NCI-H187 treated with DMSO at 0.1 percent for 48 hours (cell line): Measurements from ENCODE around the gene ZFP62.
"Not testable (repeated sequence)": the region's sequence is repeated elsewhere in the genome, so short reads cannot be mapped to it uniquely, and the experiment has no call there.

Experiments
- DNase-seq: peaks from one replicate; lab custom pipeline; 2025; lab: John Stamatoyannopoulos, UW

The ZFP62 gene

DNA sequence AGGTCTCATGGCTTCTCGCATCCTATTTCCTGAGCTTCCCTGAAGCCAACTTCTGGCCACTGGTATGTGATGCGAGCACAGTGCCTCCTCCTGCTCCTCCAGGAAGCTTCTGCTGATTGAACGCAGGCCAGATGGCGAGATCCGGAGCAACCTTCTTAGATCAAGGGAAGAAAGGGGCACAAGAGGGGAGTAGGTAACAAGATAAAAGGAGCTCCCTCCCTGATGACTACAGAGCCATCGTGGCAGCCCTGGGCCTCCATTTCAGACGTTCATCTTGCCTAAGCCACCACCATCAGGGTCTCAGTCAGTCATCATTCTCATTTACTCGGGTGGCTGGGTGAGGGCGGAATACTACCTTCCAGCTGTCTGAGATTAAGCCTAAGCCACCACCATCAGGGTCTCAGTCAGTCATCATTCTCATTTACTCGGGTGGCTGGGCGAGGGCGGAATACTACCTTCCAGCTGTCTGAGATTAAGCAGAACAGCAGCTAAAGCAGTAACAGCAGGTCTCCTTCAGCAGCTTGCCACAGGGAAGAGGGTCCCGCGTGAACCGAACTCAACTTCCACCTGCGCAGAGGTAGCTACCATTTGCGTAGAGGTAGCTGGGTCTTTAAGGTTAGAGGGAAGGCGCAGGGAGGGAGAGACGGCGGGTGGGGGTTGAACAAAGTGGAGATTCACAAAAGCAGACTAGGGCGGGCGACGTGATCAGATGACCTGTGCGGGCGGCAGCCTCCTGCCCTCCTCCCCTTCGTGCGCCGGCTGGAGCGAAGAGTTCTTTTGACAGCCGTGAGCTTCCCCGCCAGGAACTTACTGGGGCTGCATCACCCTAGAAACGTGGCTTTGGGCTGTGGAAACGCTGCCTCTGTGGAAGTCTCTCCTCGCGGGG, 30.6 kb downstream of the ZFP62 start:
- no peak for DNase-seq

DNA sequence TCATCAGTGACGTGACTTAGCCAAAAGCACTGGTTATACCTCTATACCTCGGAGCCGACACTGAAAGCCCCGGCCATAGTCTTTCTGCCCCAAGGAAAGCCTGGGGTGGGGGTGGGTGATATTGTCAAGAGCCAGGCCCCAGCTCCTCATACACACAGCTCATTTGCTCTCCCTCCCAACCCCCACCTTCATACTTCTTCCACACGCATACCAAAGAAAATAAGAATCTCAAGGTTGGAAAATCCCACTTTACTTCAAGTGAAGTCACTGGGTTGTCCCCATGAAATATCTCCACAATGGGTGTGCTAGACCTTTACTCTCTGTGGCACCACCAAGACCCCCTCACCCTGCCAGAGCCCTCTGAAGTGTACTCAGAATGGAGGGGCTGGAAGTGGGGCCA, 31.4 kb downstream of the ZFP62 start:
- DNase-seq: no peak

DNA sequence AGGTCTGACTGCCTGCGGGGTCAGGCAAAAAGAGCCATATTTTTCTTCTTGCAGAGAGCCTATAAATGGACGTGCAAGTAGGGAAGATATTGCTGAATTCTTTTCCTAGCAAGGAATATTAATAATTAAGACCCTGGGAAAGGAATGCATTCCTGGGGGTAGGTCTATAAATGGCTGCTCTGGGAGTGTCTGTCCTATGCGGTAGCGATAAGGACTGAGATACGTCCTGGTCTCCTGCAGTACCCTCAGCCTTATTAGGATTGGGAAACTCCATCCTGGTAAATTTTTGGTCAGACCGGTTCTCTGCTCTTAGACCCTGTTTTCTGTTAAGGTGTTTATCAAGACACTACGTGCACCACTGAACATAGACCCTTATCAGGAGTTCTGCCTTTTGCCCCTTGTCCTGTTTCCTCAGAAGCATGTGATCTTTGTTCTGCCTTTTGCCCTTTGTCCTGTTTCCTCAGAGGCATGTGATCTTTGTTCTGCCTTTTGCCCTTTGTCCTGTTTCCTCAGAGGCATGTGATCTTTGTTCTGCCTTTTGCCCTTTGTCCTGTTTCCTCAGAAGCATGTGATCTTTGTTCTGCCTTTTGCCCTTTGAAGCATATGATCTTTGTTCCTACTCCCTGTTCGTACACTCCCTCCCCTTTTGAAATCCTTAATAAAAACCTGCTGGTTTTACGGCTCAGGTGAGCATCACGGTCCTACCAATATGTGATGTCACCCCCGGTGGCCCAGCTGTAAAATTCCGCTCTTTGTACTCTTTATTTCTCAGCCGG, 32.1 kb downstream of the ZFP62 start:
- not testable (repeated sequence) for DNase-seq

DNA sequence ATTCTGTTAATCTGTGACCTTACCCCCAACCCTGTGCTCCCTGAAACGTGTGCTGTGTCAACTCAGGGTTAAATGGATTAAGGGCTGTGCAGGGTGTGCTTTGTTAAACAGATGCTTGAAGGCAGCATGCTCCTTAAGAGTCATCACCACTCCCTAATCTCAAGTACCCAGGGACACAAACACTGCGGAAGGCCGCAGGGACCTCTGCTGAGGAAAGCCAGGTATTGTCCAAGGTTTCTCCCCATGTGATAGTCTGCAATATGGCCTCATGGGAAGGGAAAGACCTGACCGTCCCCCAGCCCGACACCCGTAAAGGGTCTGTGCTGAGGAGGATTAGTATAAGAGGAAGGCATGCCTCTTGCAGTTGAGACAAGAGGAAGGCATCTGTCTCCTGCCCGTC, 33.7 kb downstream of the ZFP62 start:
- DNase-seq: not testable (repeated sequence)

DNA sequence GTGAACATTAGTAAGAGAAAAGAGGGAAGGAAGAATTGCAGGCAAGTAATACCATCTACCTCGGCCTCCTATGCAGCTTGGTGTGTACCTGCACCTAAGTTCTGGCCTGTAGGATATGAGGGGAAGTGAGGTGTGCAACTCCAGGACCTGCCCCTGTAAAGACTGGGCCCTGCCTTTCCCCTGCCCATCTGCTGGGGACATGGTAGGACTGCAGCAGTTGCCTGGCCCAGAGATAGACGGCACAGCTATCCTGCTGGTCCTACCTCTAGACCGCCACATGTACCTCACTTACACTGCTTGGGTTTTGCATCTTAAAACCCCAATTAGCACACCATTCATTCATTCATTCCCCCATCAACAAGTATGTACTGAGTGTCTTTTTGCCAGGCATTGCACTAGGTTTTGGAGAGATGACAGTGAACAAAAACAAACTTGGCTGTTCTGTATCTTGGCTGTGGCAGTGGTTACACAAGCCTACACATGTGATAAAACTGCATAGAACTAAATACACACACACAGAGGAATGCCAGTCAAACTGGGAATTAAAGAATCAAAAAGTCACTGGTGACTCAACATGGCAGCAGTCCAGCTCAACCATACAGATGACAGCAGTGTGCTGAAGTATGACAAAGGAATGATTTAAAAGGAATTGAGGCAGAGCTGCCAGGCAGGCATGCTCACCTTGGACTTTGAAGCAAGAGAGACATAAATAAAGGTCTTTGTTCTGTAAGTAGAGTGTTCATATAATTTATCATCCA, 35.1 kb downstream of the ZFP62 start:
- DNase-seq: no peak

DNA sequence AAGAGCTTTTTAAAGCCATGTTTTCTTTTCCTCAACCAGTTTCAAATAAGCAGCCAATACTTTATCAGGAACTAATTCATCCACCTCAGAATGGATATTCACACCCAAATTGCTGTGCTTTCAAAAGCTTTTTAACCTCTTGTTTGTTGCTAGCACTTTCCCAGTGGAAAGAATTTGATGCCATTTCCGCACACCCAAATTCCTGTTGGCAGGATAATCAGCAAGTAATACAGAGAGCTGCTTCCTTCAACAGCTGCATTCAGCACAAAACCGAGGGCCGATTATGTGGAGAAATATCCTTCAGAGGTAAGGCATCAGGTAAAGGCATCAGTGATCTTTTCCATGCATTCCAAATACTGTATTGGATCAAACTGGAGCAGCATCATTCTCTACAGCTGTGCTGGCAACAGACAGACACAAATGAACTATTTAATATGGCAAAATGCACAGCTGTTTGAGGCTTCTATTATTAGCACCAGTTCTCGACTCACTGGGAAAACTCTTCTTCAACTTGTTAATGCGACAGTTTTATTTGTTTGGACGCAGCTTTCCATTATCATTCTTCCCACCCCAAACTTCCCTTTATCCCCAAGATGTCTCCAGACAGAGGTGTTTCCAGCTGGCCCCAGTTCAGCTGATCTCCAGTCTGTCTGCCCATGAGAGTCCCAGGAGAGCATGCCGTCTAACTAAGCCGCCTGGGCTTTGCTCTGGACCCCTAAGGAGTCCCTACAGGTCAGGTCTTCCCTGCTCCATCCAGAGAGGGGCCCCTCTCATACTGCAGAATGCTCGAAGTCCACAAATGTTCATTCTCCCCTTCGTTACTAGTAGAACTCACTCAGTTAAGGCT, 36.2 kb downstream of the ZFP62 start:
- DNase-seq: no peak

DNA sequence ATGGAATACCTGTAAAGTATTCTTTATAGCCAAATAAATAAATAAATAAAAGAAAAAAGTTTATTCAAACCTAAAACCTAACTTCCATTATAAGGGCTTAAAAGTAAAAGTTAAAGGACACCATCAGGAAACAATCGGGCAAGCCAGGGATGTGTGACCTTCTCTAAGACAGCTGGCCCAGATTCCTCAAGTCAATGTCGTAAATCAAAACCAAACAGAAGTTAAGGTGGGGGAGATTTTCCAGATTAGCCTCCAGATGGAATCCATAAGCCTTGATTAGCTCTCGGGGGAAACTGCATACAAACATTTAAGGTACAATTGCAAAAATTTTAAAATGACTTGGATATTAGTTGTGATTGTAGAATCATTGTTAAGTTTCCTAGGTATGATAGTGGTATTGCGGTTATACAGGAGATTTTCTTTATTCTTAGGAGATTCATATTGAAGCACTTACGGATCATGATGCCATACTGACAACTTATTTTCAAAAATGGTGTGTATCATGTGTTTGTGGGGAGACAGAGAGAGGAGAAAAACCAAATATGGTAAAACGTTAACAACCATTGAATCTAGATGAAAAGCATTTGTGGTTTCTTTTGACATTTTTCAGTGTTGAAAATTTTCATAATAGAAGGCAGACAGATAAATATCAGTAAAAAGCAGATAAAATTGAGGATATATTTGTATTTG, 37.0 kb downstream of the ZFP62 start:
- DNase-seq: no peak

DNA sequence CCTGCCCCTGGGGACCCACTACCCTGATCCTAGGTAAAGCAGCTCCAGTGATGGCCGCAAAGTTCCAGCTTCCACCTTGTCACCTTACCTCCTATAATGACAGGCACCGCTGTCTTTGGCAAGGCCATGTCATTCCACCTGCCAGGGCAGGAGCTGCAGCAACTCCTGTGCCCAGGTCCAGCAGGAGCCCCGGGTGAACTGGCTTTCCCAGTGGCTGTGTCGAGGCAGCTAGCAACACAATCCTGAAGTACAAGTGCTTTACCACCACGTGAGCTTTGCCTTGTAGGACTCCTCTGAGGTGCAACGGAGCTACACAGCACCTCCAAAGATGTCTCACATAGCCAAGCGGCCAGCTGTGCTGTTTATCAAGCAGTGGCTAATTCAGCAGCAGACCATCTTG, 37.7 kb downstream of the ZFP62 start:
- no peak for DNase-seq

DNA sequence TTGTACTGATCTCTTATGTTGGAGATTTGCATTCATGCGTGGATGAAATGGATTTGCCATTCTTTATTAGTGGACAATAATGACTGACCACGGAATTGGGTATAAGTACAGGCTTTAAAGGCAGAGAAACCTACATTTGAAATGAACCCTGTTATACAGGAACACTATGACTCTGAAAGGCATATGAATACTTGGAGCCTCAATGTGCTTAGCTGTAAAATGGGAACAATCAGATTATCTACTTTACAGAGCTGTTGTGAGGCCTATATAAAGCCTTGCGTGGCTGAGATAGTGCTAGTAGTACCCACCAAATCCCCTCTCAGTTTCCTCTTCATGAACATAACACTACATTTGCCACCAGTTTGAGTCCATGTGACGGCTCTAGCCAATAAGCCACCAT, 39.5 kb downstream of the ZFP62 start:
- DNase-seq: no peak

DNA sequence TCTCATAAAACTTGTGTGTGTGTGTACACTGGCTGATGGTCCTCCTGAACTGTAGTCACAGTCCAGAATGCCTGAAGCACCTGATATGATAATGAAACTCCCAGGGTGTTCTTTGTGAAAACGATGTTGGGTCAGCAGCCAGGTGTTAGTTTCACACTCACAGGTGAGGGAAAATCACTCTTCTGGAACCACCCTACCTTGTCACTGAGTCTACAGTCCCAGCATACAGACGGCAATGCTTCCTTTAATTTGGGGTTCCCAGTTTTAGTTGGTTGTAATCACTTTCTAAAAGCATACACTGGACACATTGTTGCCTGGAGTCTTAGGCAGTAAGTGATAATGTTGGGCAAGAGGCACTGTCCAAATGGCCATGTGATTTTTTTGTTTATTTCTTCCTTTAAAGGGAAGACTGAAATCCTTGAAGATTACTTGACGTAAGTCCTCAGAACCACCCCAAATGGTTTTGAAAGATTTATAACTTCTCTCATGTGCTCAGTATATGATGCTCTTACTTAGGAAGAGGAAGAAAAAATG, 40.2 kb downstream of the ZFP62 start:
- DNase-seq: no peak

DNA sequence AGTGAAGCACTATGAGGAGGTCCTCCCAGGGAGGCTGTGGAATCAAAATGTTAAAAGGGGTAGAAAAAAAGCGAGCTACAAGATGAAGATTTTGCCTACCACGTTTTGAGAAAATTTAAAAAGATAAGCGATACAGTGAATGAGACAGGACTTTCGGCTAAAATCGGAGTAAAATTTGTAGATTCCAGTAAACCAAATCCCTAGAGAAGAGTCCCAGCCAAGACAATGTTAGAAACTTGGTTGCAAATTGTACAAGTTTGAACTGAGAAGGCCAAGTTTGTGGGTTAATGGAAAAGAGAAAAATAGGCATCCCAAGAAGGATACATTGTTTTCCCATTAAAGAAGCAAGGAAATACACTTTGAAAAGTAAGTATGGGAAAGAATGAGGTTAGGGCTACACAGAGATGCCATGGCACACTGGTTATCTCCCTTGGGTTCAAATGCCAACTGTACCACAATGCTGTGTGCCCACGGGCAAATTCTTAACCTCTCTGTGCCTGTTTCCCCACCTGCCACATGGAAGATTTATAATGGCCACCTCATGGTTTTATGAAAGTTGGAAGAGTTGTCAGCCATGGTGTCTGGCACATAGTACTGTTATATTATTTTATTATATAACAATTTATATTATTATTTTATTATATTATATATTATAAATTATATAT, 42.3 kb downstream of the ZFP62 start:
- no peak for DNase-seq

DNA sequence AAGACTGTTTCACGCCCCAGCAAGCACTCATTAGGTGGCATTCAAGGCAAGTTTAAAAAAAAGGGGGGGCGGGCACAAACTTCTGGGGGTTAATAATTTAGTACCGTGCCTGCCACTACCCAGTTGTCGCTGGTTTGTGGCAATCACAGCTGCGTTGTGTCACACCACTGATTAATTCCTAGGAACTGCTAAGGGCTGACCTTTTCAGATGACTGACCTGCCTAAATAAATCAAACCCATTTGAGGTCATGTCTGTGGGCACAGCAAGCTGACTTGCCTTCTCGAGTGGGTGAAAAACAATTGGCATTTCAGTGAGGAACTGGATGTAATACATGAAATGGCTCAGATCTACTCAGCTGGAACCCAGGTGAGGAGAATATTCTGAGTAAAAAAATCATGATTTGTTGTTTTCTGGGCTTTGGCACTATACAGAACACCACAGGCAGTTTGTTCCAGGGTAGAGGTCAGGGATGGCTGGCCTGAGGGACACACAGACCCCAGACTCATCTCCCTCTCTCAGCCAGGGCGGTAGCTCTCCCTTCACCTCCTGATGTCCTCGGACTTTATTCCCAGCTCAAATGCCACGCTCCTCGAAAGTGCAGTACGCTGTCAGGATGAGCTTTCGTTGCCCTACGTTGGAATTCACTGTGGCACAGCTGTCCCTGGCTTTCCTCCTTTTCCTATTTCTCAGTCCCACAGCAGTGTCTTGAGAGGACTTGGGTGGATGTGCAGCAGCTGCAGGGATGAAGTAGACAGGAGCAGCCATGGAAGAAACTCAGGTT, 43.0 kb downstream of the ZFP62 start:
- no peak for DNase-seq

DNA sequence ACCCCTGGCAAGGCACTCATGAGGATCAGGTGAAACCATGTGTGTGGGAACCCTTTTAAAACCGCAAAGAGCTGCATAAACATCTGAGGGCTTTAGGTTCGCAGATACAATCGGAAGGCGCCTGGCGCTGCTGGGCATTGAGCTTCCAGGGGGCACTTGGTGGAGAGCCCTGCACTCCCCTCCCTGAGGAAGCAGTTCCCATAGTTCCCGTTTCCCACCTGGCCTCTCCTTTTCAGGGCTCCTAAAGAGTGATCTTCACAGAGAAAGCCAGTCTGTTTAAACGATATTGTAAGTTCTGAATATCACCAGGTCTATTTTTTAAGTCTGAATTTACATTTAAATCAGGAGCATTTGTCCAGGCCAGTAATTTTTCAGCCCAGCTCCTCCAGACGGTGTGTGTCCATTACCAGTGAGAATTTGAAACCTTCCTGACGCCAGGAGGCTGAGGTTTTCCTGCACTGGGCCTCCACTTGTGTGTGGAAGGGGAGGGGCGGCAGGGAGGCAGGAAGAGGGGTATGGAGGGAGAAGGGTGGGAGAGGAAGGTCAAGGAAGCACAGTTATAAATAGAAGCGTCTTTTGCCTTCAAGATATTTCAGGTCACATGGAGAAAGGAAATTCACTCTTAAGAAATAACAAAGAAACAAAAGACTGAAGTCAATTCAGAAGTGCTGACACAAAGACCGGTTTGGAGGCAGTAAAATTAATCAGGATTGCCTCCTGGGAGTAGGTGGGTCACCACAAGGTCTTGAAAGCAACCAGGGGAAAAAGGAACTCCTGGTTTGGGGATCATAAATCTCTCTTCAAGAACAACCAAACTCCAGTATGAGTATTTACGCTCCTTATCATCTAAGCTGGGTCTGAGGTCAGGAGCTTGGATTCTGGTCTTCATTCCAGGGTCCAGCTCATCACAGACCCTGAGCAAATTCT, 44.2 kb downstream of the ZFP62 start:
- peak; percentile 52 for DNase-seq

DNA sequence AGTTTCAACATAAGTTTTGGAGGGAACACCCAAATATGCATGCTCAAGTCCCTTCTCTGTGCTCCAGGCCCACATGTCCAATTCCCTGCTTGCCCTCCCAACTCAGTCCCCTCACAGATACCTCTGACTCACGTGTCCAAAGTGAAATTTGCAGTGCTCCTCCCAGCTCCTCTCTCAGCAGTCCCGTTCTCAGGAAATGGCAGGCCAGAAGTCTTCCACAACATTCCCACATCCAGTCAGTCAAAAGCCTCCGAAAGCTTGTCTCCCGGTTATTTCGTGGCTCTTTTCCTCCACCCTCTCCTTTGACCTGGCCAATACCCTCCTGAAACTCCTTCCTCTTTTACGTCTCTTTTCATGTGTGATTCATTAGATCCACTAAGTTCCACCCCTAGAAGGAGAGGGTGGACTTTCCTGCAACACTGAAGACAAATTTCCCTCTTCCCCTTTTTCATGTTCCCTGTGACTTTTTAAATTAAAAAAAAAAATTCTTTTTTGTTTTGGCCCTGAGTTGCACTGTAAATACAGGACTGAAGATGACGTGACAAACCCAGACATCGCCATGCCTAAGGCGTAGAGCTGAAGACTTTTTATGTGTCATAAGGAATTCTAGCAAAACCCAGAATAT, 45.7 kb downstream of the ZFP62 start:
- no peak for DNase-seq

DNA sequence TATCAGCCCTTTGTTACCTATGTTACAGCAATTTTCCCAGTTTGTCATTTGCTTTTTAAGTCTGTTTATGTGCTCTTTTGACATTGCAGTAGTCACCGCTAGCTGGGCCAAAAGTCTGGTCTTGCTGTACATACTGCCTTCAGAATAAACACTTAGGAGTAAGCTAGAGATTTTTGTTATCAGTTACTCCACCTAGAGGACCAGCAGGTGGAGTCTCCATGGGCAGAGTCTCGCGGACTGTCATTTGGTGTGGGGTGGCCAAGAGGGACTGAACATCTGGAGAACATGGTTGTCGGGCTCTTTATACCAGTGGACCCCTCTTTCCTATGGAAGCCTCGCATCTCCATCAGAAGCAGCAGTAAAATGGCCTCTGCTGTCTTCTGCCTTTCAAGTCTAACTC, 47.7 kb downstream of the ZFP62 start:
- no peak for DNase-seq

DNA sequence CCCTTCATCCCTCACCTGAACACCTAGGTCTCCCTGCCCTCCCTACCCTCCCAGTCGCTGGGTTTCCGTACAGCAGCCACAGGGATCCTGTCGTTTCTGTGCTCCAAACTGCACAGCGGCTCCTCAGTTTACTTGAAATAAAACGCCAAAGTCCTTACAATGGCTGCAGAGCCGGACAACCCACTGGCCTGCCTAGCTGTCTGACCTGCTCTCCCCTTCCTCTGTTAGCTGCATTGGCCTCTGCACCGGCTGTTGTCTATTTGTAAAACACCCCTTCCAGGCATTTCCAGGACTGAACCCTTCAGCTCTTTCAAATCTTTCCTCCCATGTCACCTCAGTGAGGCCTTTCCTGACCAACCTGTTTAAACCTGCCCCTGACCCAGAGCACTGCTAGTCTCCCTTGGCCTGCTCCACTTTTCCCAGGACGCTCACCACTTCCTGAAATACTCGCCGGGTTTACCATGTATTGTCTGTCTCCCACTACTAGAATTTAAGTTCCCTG, 49.4 kb downstream of the ZFP62 start:
- DNase-seq: no peak

DNA sequence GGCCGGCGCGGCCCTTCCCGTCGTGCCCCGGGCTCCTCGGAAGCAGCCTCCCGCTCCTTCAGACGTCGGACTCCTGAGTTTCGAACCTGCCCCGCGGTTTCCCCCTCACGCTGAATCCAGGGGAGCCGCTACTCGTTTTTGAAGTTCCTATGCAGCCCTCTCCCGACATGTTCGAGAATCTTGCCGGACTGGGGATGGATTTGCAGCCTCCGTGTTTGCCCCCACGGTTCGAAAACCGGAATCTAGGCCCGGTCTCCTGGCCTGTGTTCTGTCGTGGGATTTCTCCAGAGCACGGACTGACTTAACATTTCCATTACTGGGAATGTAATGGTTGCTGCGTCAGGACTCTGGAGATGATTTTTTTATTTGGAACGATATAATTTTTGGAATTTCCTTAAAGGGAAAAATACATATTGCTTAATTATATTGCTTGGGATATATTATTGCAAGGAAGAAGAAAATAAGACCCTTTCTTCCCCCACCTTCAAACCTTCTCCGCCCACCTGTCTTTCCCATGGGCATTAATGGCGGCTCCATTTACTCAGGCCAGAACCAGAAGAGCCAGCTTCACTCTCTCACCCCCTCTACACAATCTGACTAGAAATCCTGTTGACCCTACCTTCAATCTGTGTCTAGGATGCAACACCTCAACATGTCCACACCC, 50.0 kb downstream of the ZFP62 start:
- no peak for DNase-seq
